Cardiac muscle cell (in vitro differentiated cells and primary cell): ENCODE measurements around the gene MPND. TPM values are rescaled to one million over a fixed set of nuclear protein-coding genes. Genes with fewer than 3 reads are reported as not detected.
A peak's percentile ranks its signal among the peaks of the same experiment; 100 is the strongest.

Experiments used
- DNase-seq, 2 donors: peaks; one replicate each; pipeline versions ENCODE4 v3.0.0 to v3.0.0-alpha.2; 2010 to 2017; ENCODE audit warnings: low read depth in 1 of 2, low spot score in 1 of 2
- H3K27ac ChIP-seq: fragments of 200-600 bp; sonication (generic); 2 replicates; pipeline ENCODE4 v1.5.1; 2016
- H3K27me3 ChIP-seq: fragments of 200-600 bp; sonication (generic); 2 replicates; pipeline ENCODE4 v1.6.0; 2016; ENCODE audit warnings: control low read depth
- H3K36me3 ChIP-seq: fragments of 200-600 bp; sonication (generic); 2 replicates; pipeline ENCODE4 v1.5.1; 2016; ENCODE audit warnings: control low read depth
- H3K4me1 ChIP-seq: fragments of 200-600 bp; sonication (generic); 2 replicates; pipeline ENCODE4 v1.8.1; 2017; ENCODE audit warnings: low read depth, mild to moderate bottlenecking, mixed run types
- H3K4me3 ChIP-seq: fragments of 200-600 bp; sonication (generic); 2 replicates; pipeline ENCODE4 v1.5.1; 2016; ENCODE audit warnings: mild to moderate bottlenecking
- H3K9me3 ChIP-seq: fragments of 200-600 bp; sonication (generic); 2 replicates; pipeline ENCODE4 v1.5.1; 2017; ENCODE audit warnings: low read depth, mild to moderate bottlenecking, control low read depth
- CTCF ChIP-seq: IDR thresholded peaks from 2 replicates; pipeline ENCODE4 v1.5.1; 2012; ENCODE audit warnings: low read depth, mild to moderate bottlenecking, low read length
- polyA plus RNA-seq: library from polyadenylated mRNA; unstranded; fragments of >200 nt; fragmentation: Nextera tagmentation; extraction: Ambion mirVana; gene quantifications from 2 replicates; pipeline ENCODE4 v1.2.1, GENCODE V29; 2016
- total RNA-seq: library from RNA; depleted of rRNA; stranded (reverse); fragments of >200 nt; gene quantifications from 2 replicates; pipeline ENCODE4 v1.2.3, GENCODE V29; 2016

MPND gene
- total and polyA plus RNA-seq, 2 experiments from 2014 or later, result 19.2 to 19.8 TPM

DNA sequence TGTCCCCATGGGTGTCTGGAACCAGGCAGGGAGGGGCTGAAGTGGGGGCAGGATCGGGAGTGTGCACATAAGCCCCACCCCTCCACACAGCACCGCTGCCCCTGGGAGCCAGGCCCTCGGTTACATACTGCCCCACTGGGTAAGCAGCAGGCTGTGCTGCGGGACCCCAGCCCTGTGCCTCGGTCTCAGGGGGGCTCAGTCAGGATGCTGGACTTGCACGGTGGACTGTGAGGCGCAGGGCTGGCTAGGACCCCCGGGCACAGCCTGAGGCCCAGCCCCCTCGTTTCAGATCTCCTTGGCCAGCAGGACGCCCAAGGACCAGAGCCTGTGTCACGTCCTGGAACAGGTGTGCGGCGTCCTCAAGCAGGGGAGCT, 16.3 kb downstream of the MPND start:
- H3K9me3 ChIP-seq, result no peaks in the 10 kb centered on the region
- no peaks in the 10 kb centered on the region for H3K27me3 ChIP-seq
- no peak overlapping the region for H3K4me3 ChIP-seq
- no peak for DNase-seq
- H3K4me1 ChIP-seq, result no peaks in the 10 kb centered on the region
- peaks cover 24% of the 10 kb centered on the region for H3K36me3 ChIP-seq
- no peak for TF ChIP-seq CTCF
- H3K27ac ChIP-seq, result peak overlapping the region; percentile 55

GRCh38 chr19:4360081-4360569, 16.8 kb downstream of the MPND start:
- DNase-seq, result no peak
- Histone ChIP-seq H3K27me3 (no peaks in the 10 kb centered on the region), H3K4me3 (no peak overlapping the region), H3K36me3 (peaks cover 24% of the 10 kb centered on the region), H3K27ac (peak overlapping the region; percentile 55), H3K4me1 (no peaks in the 10 kb centered on the region), H3K9me3 (no peaks in the 10 kb centered on the region)
- no peak for TF ChIP-seq CTCF

DNA sequence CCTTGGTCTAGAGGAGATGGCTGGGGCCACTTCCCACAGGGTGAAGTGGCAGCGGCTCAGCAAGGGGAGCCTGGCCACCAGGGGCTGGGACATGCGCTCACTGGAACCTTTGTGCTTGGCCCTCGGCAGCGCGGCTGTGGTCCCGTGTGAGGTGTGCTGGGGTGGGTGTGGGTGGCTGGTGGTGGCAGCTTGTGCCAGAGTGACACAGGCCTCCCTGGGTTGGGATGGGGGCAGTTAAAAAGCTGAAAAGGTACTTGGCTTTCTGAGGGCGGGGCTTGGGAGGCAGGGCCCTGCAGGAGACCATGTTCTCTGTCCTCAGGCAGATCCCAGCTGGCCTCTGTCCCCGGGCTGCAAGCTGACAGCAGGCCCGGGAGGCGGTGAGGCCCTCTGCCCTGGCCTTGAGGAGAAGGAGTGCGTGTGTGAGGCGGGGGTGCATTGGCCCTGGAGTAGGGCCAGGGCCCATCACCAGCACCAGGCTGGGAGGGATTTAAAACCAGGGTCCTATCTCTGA, 17.3 kb downstream of the MPND start:
- Histone ChIP-seq H3K4me1 (no peaks in the 10 kb centered on the region), H3K36me3 (peaks cover 27% of the 10 kb centered on the region), H3K4me3 (no peak overlapping the region), H3K27ac (peak overlapping the region; percentile 55), H3K27me3 (no peaks in the 10 kb centered on the region), H3K9me3 (no peaks in the 10 kb centered on the region)
- DNase-seq, result peak in 1 of 2 donors; percentile 17
- TF ChIP-seq CTCF, result no peak

DNA sequence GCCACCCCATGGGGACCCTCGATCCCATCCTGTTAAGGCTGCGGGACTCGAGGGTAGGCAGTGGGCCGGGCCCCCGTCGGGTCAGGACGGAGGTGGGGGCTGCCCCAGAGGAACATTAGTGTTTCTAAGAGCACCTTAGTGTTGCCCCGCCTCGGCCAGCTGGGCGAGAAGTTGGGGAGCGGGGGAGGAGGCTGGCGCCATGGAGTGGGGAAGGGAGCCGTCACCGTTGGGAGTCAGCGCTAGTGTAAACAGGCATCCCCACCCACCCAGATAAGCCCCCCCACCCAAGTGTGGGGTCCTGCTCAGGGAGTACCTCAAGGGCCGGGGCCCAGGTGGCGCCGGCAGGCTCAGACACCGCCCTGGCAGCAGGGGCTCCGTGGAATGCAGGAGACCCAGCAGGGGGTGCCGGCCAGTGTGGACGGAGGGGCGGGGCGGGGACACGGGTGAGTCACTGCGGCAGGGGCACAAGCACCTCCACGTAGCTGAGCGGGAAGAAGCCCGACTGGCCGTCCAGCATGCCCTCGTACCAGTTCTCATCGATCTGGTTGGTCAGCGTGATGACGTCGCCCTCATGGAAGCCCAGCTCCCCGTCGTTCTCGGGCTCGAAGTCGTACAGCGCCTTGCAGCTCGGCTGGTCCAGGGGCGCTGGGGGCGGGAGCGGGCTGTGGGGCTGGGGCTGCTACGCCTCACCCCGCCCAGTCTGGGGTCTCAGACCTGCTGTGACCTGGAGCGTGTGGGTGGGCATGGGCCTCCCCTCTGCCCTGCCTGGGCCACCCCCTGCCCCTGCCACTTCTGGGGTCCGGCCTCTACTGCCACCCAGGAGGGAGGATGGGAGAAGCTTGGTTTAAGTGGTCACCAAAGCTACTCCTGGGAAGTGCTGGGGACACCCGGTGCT, 18.0 kb downstream of the MPND start:
- H3K4me3 ChIP-seq, result no peak overlapping the region
- H3K36me3 ChIP-seq, result peaks cover 27% of the 10 kb centered on the region
- DNase-seq, result no peak
- H3K4me1 ChIP-seq, result no peaks in the 10 kb centered on the region
- no peaks in the 10 kb centered on the region for H3K27me3 ChIP-seq
- no peak for TF ChIP-seq CTCF
- peak overlapping the region; percentile 55 for H3K27ac ChIP-seq
- no peaks in the 10 kb centered on the region for H3K9me3 ChIP-seq

GRCh38 chr19:4362101-4362828, 18.9 kb downstream of the MPND start:
- no peak for TF ChIP-seq CTCF
- no peak for DNase-seq
- Histone ChIP-seq H3K27me3 (no peaks in the 10 kb centered on the region), H3K4me3 (no peak overlapping the region), H3K4me1 (no peaks in the 10 kb centered on the region), H3K36me3 (peaks cover 27% of the 10 kb centered on the region), H3K27ac (peak overlapping the region; percentile 39), H3K9me3 (no peaks in the 10 kb centered on the region)
